NB4 (cell line): ENCODE data around the gene CD1D.

Source experiments
- CTCF ChIP-seq: IDR thresholded peaks from one replicate; pipeline ENCODE4 v1.5.1; 2012; ENCODE audit warnings: low read depth, low read length
- MAX ChIP-seq: IDR thresholded peaks from 2 replicates; pipeline ENCODE4 v1.6.1; 2011; ENCODE audit warnings: low read depth, low read length
- POLR2A ChIP-seq: IDR thresholded peaks from 2 replicates; pipeline ENCODE4 v1.6.1; 2011; ENCODE audit warnings: mild to moderate bottlenecking; ENCODE audit not compliant: insufficient read length; ENCODE audit errors: extremely low read depth

- no peak for TF ChIP-seq CTCF
- TF ChIP-seq MAX, result no peak
- TF ChIP-seq POLR2A, result no peak
Observed at GRCh38 chr1:158169105-158169504, 11.6 kb upstream of the CD1D start.
